ENCODE results near the gene URGCP. TPM values are rescaled to one million over a fixed set of nuclear protein-coding genes. Genes with fewer than 3 reads are reported as not detected.
"Not testable (repeated sequence)": the region's sequence is repeated elsewhere in the genome, so short reads cannot be mapped to it uniquely, and the experiment has no call there.

The URGCP gene
- total and polyA plus RNA-seq, 4 donors, result 9.1 to 46.7 (median 31.1) TPM

DNA sequence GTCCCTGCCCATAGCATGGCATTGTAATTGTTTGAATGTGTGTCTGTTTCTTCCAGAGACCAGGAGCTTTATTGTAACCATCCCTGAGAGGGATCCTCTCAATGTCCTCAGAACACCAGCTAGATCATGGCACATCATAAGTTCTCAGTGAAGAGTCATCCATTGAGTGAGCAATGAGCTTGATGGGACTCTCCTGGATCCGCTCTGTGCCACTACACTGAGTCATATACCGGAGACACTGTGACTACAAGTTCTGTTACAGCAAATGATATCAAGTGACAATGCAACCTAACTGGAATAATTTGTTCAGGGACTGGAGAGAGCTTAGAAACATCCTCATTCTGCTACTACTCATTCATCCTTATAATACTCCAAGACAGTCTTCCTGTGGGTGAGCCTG lies 62.1 kb downstream of the URGCP start:
- H3K4me1 ChIP-seq (ENCODE audit: control insufficient read depth in 1 of 2, insufficient read depth in 2 of 2, low read length in 2 of 2), result no peaks in the 10 kb centered on the region
- no peak overlapping the region for H3K27ac ChIP-seq (ENCODE audit: low read depth in 1 of 2, low read length in 2 of 2)
- H3K27me3 ChIP-seq (ENCODE audit: control insufficient read depth in 1 of 2, insufficient read depth in 2 of 2, low read length in 1 of 2), result no peaks in the 10 kb centered on the region
- intact Hi-C loops (cut with DNase I), result no loop called here
- no peak overlapping the region for H3K4me3 ChIP-seq (ENCODE audit: low read length in 2 of 2)
- DNase-seq, result no peak
- H3K36me3 ChIP-seq (ENCODE audit: control insufficient read depth in 1 of 2, insufficient read depth in 2 of 2, low read length in 1 of 2), result no peaks in the 10 kb centered on the region
- H3K9me3 ChIP-seq (ENCODE audit: control insufficient read depth, low read length), result no peaks in the 10 kb centered on the region
- ATAC-seq (ENCODE audit: low FRiP score), result no peak
- WGBS, 2 donors, result 96% methylated on average over 2 of the region's 2 CpGs

DNA sequence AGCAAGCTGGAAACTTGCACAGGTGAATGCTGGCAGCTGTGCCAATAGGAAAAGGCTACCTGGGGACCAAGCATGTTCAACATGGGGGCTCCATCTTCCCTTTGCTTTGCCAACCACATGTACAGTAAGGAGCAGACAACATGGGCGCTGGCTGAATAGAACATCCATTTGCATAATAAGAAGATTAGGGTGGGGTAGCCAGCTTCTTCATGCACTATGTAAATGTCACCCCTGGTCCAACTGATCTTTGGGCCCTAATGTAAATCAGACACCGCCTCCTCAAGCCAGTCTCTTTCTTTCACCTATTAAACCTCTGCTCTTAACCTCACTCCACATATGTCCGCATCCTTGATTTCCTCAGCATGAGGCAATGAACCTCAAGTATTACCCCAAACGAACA lies 63.1 kb downstream of the URGCP start:
- H3K27me3 ChIP-seq (ENCODE audit: control insufficient read depth in 1 of 2, insufficient read depth in 2 of 2, low read length in 1 of 2), result no peaks in the 10 kb centered on the region
- H3K27ac ChIP-seq (ENCODE audit: low read depth in 1 of 2, low read length in 2 of 2), result no peak overlapping the region
- DNase-seq, result no peak
- 93 to 95% methylated on average over 4 of the region's 4 CpGs for WGBS, 2 donors
- intact Hi-C loops (cut with DNase I), result no loop called here
- no peak overlapping the region for H3K4me3 ChIP-seq (ENCODE audit: low read length in 2 of 2)
- H3K9me3 ChIP-seq (ENCODE audit: control insufficient read depth, low read length), result no peaks in the 10 kb centered on the region
- no peaks in the 10 kb centered on the region for H3K4me1 ChIP-seq (ENCODE audit: control insufficient read depth in 1 of 2, insufficient read depth in 2 of 2, low read length in 2 of 2)
- ATAC-seq (ENCODE audit: low FRiP score), result no peak
- no peaks in the 10 kb centered on the region for H3K36me3 ChIP-seq (ENCODE audit: control insufficient read depth in 1 of 2, insufficient read depth in 2 of 2, low read length in 1 of 2)

DNA sequence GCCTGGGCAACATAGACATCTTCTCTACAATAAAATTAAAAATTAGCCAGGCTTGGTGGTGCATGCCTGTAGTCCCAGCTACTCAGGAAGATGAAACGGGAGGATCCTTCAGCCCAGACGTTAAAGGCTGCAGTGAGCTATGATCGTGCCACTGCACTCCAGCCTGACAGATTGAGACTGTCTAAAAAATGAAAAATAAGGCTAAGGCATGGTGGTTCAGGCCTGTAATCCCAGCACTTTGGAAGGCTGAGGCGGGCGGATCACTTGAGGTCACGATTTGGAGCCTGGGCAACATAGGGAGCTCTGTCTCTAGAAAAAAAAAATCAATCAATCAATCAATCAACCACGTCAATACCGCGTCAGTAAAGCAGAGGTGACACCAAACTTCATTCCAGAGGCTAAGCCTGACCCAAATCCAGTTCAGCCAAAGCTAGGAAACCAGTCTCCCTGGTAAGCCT lies 68.2 kb downstream of the URGCP start:
- Histone ChIP-seq H3K27me3 (ENCODE audit: control insufficient read depth in 1 of 2, insufficient read depth in 2 of 2, low read length in 1 of 2) (no peaks in the 10 kb centered on the region), H3K4me3 (ENCODE audit: low read length in 2 of 2) (no peak overlapping the region), H3K9me3 (ENCODE audit: control insufficient read depth, low read length) (no peaks in the 10 kb centered on the region), H3K4me1 (ENCODE audit: control insufficient read depth in 1 of 2, insufficient read depth in 2 of 2, low read length in 2 of 2) (no peaks in the 10 kb centered on the region), H3K27ac (ENCODE audit: low read depth in 1 of 2, low read length in 2 of 2) (no peak overlapping the region), H3K36me3 (ENCODE audit: control insufficient read depth in 1 of 2, insufficient read depth in 2 of 2, low read length in 1 of 2) (no peaks in the 10 kb centered on the region)
- intact Hi-C loops (cut with DNase I), result loop anchor here (5.0 to 10.0 kb wide), 2 partner anchors 103 to 256 kb away; partner anchors contain the start of gene STK17A (in 1 of the 2)
- ATAC-seq (ENCODE audit: low FRiP score) (no peak), DNase-seq (no peak)
- WGBS, 2 donors, result 85 to 88% methylated on average over 9 of the region's 9 CpGs

DNA sequence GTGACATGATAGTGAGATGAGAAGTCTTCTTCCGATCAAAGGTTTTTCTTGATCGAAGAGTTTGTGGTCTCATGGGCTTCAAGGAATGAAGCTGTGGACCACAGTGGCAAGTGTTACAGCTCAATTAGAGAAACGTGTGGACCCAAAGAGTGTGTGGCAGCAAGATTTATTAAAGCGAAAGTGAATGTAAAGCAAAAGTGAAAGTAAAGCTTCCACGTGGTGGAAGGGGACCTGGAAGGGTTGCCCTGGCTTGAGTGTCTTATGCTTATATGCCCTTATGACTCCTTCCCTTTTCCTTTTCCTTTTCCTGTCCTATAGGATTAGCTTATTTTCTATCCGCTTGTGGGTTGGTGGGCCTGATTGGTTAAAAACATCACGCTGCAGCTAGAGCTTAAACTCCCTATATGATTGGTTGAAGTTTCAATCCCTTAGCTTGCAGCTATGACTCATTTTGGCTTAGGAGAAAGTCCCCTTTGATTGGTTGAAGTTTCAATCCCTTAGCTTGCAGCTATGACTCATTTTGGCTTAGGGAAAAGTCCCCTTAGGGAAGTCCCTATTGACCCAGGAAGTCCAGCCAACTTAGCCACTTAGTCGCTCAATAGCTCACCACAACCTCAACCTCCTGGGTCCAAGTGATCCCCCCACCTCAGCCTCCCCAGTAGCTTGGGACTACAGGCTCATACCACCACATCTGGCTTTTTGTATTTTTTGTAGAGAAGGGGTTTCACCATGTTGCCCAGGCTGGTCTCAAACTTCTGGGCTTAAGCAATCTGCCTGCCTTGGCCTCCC lies 71.7 kb downstream of the URGCP start:
- Histone ChIP-seq H3K27ac (ENCODE audit: low read depth in 1 of 2, low read length in 2 of 2) (no peak overlapping the region), H3K4me3 (ENCODE audit: low read length in 2 of 2) (no peak overlapping the region), H3K27me3 (ENCODE audit: control insufficient read depth in 1 of 2, insufficient read depth in 2 of 2, low read length in 1 of 2) (no peaks in the 10 kb centered on the region), H3K9me3 (ENCODE audit: control insufficient read depth, low read length) (no peaks in the 10 kb centered on the region), H3K36me3 (ENCODE audit: control insufficient read depth in 1 of 2, insufficient read depth in 2 of 2, low read length in 1 of 2) (no peaks in the 10 kb centered on the region), H3K4me1 (ENCODE audit: control insufficient read depth in 1 of 2, insufficient read depth in 2 of 2, low read length in 2 of 2) (no peaks in the 10 kb centered on the region)
- intact Hi-C loops (cut with DNase I), result loop anchor here (5.0 to 10.0 kb wide), 2 partner anchors 100 to 252 kb away; partner anchors contain the start of gene STK17A (in 1 of the 2)
- DNase-seq (no peak), ATAC-seq (ENCODE audit: low FRiP score) (no peak)
- 78% methylated on average over 8 of the region's 8 CpGs for WGBS, 2 donors

DNA sequence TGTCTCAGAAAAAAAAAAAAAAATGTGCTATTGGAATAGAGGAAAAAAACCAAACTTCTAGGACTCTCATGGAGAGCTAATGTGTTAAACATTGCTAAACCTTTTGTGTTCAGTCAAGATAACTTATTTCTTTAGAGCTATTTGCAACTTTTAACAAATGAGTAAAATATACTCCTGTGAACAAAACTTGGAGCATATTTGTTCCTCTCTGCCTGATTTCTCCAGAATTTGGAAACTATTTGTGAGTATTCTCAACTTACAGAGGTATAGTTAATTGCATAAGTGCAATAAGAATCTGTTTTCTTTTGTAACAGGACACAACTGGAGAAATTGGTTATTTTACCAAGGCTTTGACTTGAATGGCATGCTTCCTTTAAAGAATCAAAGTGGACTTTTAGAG lies 75.5 kb downstream of the URGCP start:
- H3K4me1 ChIP-seq (ENCODE audit: control insufficient read depth in 1 of 2, insufficient read depth in 2 of 2, low read length in 2 of 2); DNase-seq; ATAC-seq (ENCODE audit: low FRiP score); H3K27me3 ChIP-seq (ENCODE audit: control insufficient read depth in 1 of 2, insufficient read depth in 2 of 2, low read length in 1 of 2); H3K27ac ChIP-seq (ENCODE audit: low read depth in 1 of 2, low read length in 2 of 2); H3K4me3 ChIP-seq (ENCODE audit: low read length in 2 of 2); H3K9me3 ChIP-seq (ENCODE audit: control insufficient read depth, low read length); H3K36me3 ChIP-seq (ENCODE audit: control insufficient read depth in 1 of 2, insufficient read depth in 2 of 2, low read length in 1 of 2): not testable (repeated sequence)
- intact Hi-C loops (cut with DNase I), result loop anchor here in 1 of 2 donors (10.0 kb wide), 1 partner anchor 96 kb away; no protein-coding TSS in a partner anchor

Other genes starting within 250 kb of the URGCP start
- gene COA1, start 177.1 kb downstream of the URGCP start, total RNA-seq, result 10 to 100 TPM; 36.5 to 55.6 TPM
- gene COA1, start 177.1 kb downstream of the URGCP start, polyA plus RNA-seq, result 10 to 100 TPM; 47.5 to 57.2 TPM
- 10 to 100 TPM; 56.0 to 61.0 TPM for gene BLVRA, start 147.9 kb downstream of the URGCP start, total RNA-seq
- gene BLVRA, start 147.9 kb downstream of the URGCP start, polyA plus RNA-seq, result 100 to 1,000 TPM in 1 of 2 donors, 10 to 100 TPM in 1; 77.8 to 117 TPM
- 10 to 100 TPM; 53.6 to 55.4 TPM for gene MRPS24, start 37.1 kb downstream of the URGCP start, total RNA-seq
- gene MRPS24, start 37.1 kb downstream of the URGCP start, polyA plus RNA-seq, result 100 to 1,000 TPM; 112 TPM
- 10 to 100 TPM; 21.6 to 21.8 TPM for gene UBE2D4, start 19.8 kb upstream of the URGCP start, total RNA-seq
- 10 to 100 TPM; 20.0 to 40.1 TPM for gene UBE2D4, start 19.8 kb upstream of the URGCP start, polyA plus RNA-seq
- gene SPDYE1, start 91.3 kb upstream of the URGCP start, total RNA-seq, result not detected
- under 1 TPM in 1 of 2 donors, not detected in 1; 0.05 TPM for gene SPDYE1, start 91.3 kb upstream of the URGCP start, polyA plus RNA-seq
- 100 to 1,000 TPM in 1 of 2 donors, 10 to 100 TPM in 1; 96.1 to 105 TPM for gene DBNL, start 138.1 kb upstream of the URGCP start, total RNA-seq
- gene DBNL, start 138.1 kb upstream of the URGCP start, polyA plus RNA-seq, result 10 to 100 TPM; 80.1 to 91.6 TPM
- gene PGAM2, start 159.0 kb upstream of the URGCP start, total RNA-seq, result 1 to 10 TPM; 4.1 to 4.8 TPM
- gene PGAM2, start 159.0 kb upstream of the URGCP start, polyA plus RNA-seq, result 1 to 10 TPM; 8.0 to 9.5 TPM
- gene POLM, start 175.9 kb upstream of the URGCP start, total RNA-seq, result 10 to 100 TPM; 27.6 to 35.7 TPM
- 10 to 100 TPM in 1 of 2 donors, 1 to 10 TPM in 1; 8.4 to 35.6 TPM for gene POLM, start 175.9 kb upstream of the URGCP start, polyA plus RNA-seq
- 1,000 to 10,000 TPM in 1 of 2 donors, 100 to 1,000 TPM in 1; 856 to 1,098 TPM for gene AEBP1, start 197.7 kb upstream of the URGCP start, total RNA-seq
- 1,000 to 10,000 TPM in 1 of 2 donors, 100 to 1,000 TPM in 1; 293 to 2,243 TPM for gene AEBP1, start 197.7 kb upstream of the URGCP start, polyA plus RNA-seq
- gene POLD2, start 217.0 kb upstream of the URGCP start, total RNA-seq, result 10 to 100 TPM; 49.5 to 53.4 TPM
- gene POLD2, start 217.0 kb upstream of the URGCP start, polyA plus RNA-seq, result 10 to 100 TPM; 31.6 to 93.1 TPM
- gene MYL7, start 234.7 kb upstream of the URGCP start, total RNA-seq, result not detected
- gene MYL7, start 234.7 kb upstream of the URGCP start, polyA plus RNA-seq, result 1 to 10 TPM; 2.6 to 4.1 TPM

All from aorta (tissue), 5 donors.